H1 (cell line): ENCODE data around the gene RTCB. TPM values are rescaled to one million over a fixed set of nuclear protein-coding genes. Genes with fewer than 3 reads are reported as not detected.

ENCODE experiments used
- CTCF ChIA-PET: fragments of 300-600 bp; sonication (Branson Sonifier 250); formaldehyde crosslinking; loops from one replicate; lab custom pipeline; 2021; ENCODE audit not compliant: partially characterized antibody; lab: Charles Lee
- POLR2A ChIA-PET: fragments of 300-600 bp; sonication (Branson Sonifier 250); formaldehyde crosslinking; loops from one replicate; lab custom pipeline; 2021; ENCODE audit warnings: inconsistent platforms; ENCODE audit not compliant: partially characterized antibody; lab: Charles Lee
- DNase-seq, 2 experiments: peaks; one replicate each; pipeline versions ENCODE4 v3.0.0 to v3.0.0-alpha.2; 2010 to 2022; ENCODE audit warnings: low spot score in 2 of 2, low read depth in 1 of 2, mixed read lengths in 1 of 2
- FAIRE-seq: peaks from 2 replicates; lab custom pipeline; 2011; peaks lifted over from hg19 to GRCh38; lab: Jason Lieb, UNC
- H2AFZ ChIP-seq: 2 replicates; pipeline ENCODE4 v1.8.1; 2012; ENCODE audit warnings: low read length, inconsistent platforms
- H2AK5ac ChIP-seq: 2 replicates; pipeline ENCODE4 v1.6.1; 2013; ENCODE audit warnings: low read depth, low read length
- H2BK120ac ChIP-seq: replicated peaks from 2 replicates; pipeline ENCODE3; 2013; ENCODE audit warnings: low read depth, low read length, inconsistent platforms
- H2BK12ac ChIP-seq: 2 replicates; pipeline ENCODE4 v1.6.1; 2013; ENCODE audit warnings: low read depth, low read length
- H2BK15ac ChIP-seq: 2 replicates; pipeline ENCODE4 v1.6.1; 2013; ENCODE audit warnings: low read length
- H2BK20ac ChIP-seq: 2 replicates; pipeline ENCODE4 v1.6.1; 2013; ENCODE audit warnings: low read length
- H2BK5ac ChIP-seq: 2 replicates; pipeline ENCODE4 v1.6.1; 2013; ENCODE audit warnings: low read depth, low read length
- H3K14ac ChIP-seq: 2 replicates; pipeline ENCODE4 v1.6.1; 2013; ENCODE audit warnings: inconsistent platforms; ENCODE audit not compliant: insufficient read length
- H3K18ac ChIP-seq: 2 replicates; pipeline ENCODE4 v1.6.1; 2013; ENCODE audit warnings: low read length; ENCODE audit errors: extremely low read depth
- H3K23ac ChIP-seq: 2 replicates; pipeline ENCODE4 v1.6.1; 2013; ENCODE audit warnings: inconsistent platforms; ENCODE audit not compliant: insufficient read length
- H3K23me2 ChIP-seq: 2 replicates; pipeline ENCODE4 v1.6.1; 2013; ENCODE audit warnings: low read depth, low read length
- H3K27ac ChIP-seq: 2 replicates; pipeline ENCODE4 v1.6.1; 2011; ENCODE audit warnings: low read depth, low read length, inconsistent platforms
- H3K27me3 ChIP-seq, 4 experiments: replicated peaks in 1 of 4; 1 replicate in 1 of 4; 2 replicates in 3 of 4; pipeline versions ENCODE4 v1.6.1 to v1.8.1; 2011 to 2013; ENCODE audit warnings: low read length in 3 of 4, mild to moderate bottlenecking in 3 of 4, inconsistent platforms in 2 of 4, mixed read lengths in 2 of 4, moderate library complexity in 1 of 4; ENCODE audit not compliant: control insufficient read depth in 3 of 4, insufficient read depth in 3 of 4; ENCODE audit errors: extremely low read depth in 1 of 4
- H3K36me3 ChIP-seq, 4 experiments: 2 replicates each; pipeline versions ENCODE4 v1.6.1 to v1.8.1; 2011 to 2013; ENCODE audit warnings: mild to moderate bottlenecking in 4 of 4, low read length in 3 of 4, moderate library complexity in 2 of 4, control low read depth in 1 of 4, inconsistent platforms in 1 of 4; ENCODE audit not compliant: insufficient read depth in 4 of 4, control insufficient read depth in 2 of 4
- H3K4ac ChIP-seq: replicated peaks from 2 replicates; pipeline ENCODE3; 2013; ENCODE audit warnings: low read length, low read depth, mixed read lengths, inconsistent platforms; ENCODE audit not compliant: insufficient read length
- H3K4me1 ChIP-seq, 4 experiments: replicated peaks in 1 of 4; 1 replicate in 1 of 4; 2 replicates in 3 of 4; pipeline versions ENCODE4 v1.6.1 to v1.8.1; 2011 to 2013; ENCODE audit warnings: low read length in 3 of 4, inconsistent platforms in 2 of 4, mixed read lengths in 1 of 4; ENCODE audit not compliant: insufficient read depth in 4 of 4, control insufficient read depth in 3 of 4
- H3K4me2 ChIP-seq, 2 experiments: 2 replicates each; pipeline versions ENCODE4 v1.6.1 to v1.8.1; 2011 to 2013; ENCODE audit warnings: low read depth in 2 of 2, low read length in 2 of 2, control low read depth in 1 of 2, inconsistent platforms in 1 of 2, mild to moderate bottlenecking in 1 of 2; ENCODE audit not compliant: insufficient read depth in 1 of 2
- H3K4me3 ChIP-seq, 4 experiments: fragments of 200-600, 300-600 bp in 1 of 4; sonication (generic), shearing (Covaris generic), sonication (Bioruptor Twin) in 1 of 4; 2 replicates each; pipeline versions ENCODE4 v1.5.1 to v1.8.1; 2011 to 2016; ENCODE audit warnings: low read length in 4 of 4, low read depth in 3 of 4, control low read depth in 2 of 4, inconsistent platforms in 2 of 4, mild to moderate bottlenecking in 2 of 4, mixed read lengths in 1 of 4, moderate library complexity in 1 of 4; ENCODE audit not compliant: insufficient read depth in 2 of 4; ENCODE audit errors: extremely low read depth in 1 of 4
- H3K56ac ChIP-seq: replicated peaks from 2 replicates; pipeline ENCODE3; 2013; ENCODE audit warnings: low read depth, mild to moderate bottlenecking, mixed read lengths, low read length, inconsistent platforms; ENCODE audit not compliant: insufficient read length
- H3K79me1 ChIP-seq: 2 replicates; pipeline ENCODE4 v1.6.1; 2013; ENCODE audit warnings: low read depth, low read length, control low read depth
- H3K79me2 ChIP-seq, 2 experiments: 2 replicates each; pipeline versions ENCODE4 v1.6.1 to v1.8.1; 2012 to 2013; ENCODE audit warnings: low read length in 2 of 2, mild to moderate bottlenecking in 2 of 2, inconsistent platforms in 1 of 2; ENCODE audit not compliant: insufficient read depth in 2 of 2, control insufficient read depth in 1 of 2
- H3K9ac ChIP-seq, 4 experiments: replicated peaks in 1 of 4; 1 replicate in 1 of 4; 2 replicates in 3 of 4; pipeline versions ENCODE4 v1.6.1 to v1.8.1; 2011 to 2013; ENCODE audit warnings: low read depth in 3 of 4, low read length in 3 of 4, control low read depth in 2 of 4, mild to moderate bottlenecking in 2 of 4, moderate library complexity in 2 of 4, inconsistent platforms in 1 of 4; ENCODE audit errors: extremely low read depth in 1 of 4
- H3K9me3 ChIP-seq, 2 experiments: 2 replicates each; pipeline versions ENCODE4 v1.6.1 to v1.8.1; 2012 to 2013; ENCODE audit warnings: mild to moderate bottlenecking in 2 of 2, moderate library complexity in 2 of 2, control low read depth in 1 of 2, inconsistent platforms in 1 of 2, low read depth in 1 of 2, low read length in 1 of 2, mixed read lengths in 1 of 2; ENCODE audit not compliant: insufficient read depth in 2 of 2
- H4K20me1 ChIP-seq, 2 experiments: replicated peaks in 1 of 2; 2 replicates each; pipeline versions ENCODE3 to v1.8.1; 2011 to 2013; ENCODE audit warnings: inconsistent platforms in 2 of 2, low read length in 2 of 2, mild to moderate bottlenecking in 1 of 2; ENCODE audit not compliant: insufficient read depth in 2 of 2, control insufficient read depth in 1 of 2
- H4K5ac ChIP-seq: 2 replicates; pipeline ENCODE4 v1.6.1; 2013; ENCODE audit warnings: low read length, low read depth, mixed read lengths, inconsistent platforms; ENCODE audit not compliant: insufficient read length
- H4K8ac ChIP-seq: 2 replicates; pipeline ENCODE4 v1.8.0; 2013; ENCODE audit warnings: mild to moderate bottlenecking, moderate library complexity, low read length, inconsistent platforms; ENCODE audit not compliant: insufficient read depth; ENCODE audit errors: extremely low read depth
- H4K91ac ChIP-seq: replicated peaks from 2 replicates; pipeline ENCODE3; 2013; ENCODE audit warnings: low read length, mixed read lengths, inconsistent platforms; ENCODE audit not compliant: insufficient read length
- BACH1 ChIP-seq: IDR thresholded peaks from 2 replicates; pipeline ENCODE4 v1.6.1; 2012; ENCODE audit warnings: low read length, improper control_type of control experiment
- CHD1 ChIP-seq: IDR thresholded peaks from 2 replicates; pipeline ENCODE4 v1.6.1; 2012; ENCODE audit warnings: low read depth, low read length, improper control_type of control experiment
- NRF1 ChIP-seq: IDR thresholded peaks from 2 replicates; pipeline ENCODE4 v1.6.1; 2011; ENCODE audit warnings: mild to moderate bottlenecking, low read depth, low read length, improper control_type of control experiment
- SIX5 ChIP-seq: IDR thresholded peaks from 2 replicates; pipeline ENCODE4 v1.6.1; 2011; ENCODE audit warnings: mild to moderate bottlenecking, low read depth, low read length
- WGBS, 2 experiments: shearing (Covaris generic) in 1 of 2; methylation state at CpG; one replicate each; pipeline versions ENCODE4 v1.1.6 to v1.1.7; 2013 to 2015; ENCODE audit warnings: low lambda C conversion rate in 2 of 2, mixed read lengths in 2 of 2, inconsistent platforms in 1 of 2, low coverage in 1 of 2, missing lambda C conversion rate in 1 of 2; ENCODE audit not compliant: insufficient replicate concordance in 2 of 2, insufficient coverage in 1 of 2, insufficient read length in 1 of 2; ENCODE audit errors: extremely low coverage in 1 of 2, missing lambda C conversion rate in 1 of 2; 5-methylcytosine and 5-hydroxymethylcytosine counted together
- polyA plus RNA-seq, 7 experiments: library from polyadenylated mRNA; depleted of rRNA in 3 of 7; stranded (reverse) in 5 of 7; unstranded in 2 of 7; fragments of >200 nt in 5 of 7; fragments of 200-250 nt in 2 of 7; gene quantifications; 1 replicate in 5 of 7; 2 replicates in 1 of 7; 4 replicates in 1 of 7; pipeline versions ENCODE4 v1.2.1 to v1.2.3, GENCODE V29; 2011 to 2013; ENCODE audit warnings: missing spikeins in 2 of 7, mixed read lengths in 2 of 7
- total RNA-seq: library from RNA; stranded (reverse); fragmentation: NEBNext Ultra II Directional; extraction: Animal tissue kit (Norgen Biotek cat#: 25700); gene quantifications from 2 replicates; pipeline ENCODE4 v1.2.1, GENCODE V29; 2021

RTCB gene
- total and polyA plus RNA-seq, 2 of the 8 experiments (the other 6 are each of a cell fraction or from before 2014, with no cell fraction given) = 104 to 114 TPM

DNA sequence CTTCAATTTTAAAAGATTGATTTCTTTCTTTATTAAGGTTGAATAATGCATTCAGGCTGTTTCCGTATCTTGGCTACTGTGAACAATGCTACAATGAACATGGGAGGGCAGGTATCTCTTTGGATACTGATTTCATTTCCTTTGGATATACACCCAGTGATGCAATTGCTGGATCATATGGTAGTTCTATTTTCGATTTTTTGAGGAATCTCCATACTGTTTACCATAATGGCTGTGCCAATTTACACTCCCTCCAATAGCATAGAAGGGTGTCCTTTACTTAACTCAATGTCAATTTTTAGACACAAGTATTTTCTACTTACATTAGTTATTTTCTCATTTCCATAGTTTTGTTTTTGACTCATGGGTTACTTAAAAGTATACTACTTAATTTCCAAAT lies 8.0 kb downstream of the RTCB start:
- no peak overlapping the region for H2BK20ac ChIP-seq
- no peak overlapping the region for H3K27ac ChIP-seq
- no peak overlapping the region for H2AK5ac ChIP-seq
- no peak overlapping the region for H2BK12ac ChIP-seq
- no peaks in the 10 kb centered on the region for H3K9me3 ChIP-seq
- no peak overlapping the region for H3K9ac ChIP-seq
- H3K4ac ChIP-seq = no peak overlapping the region
- H3K79me1 ChIP-seq = no peaks in the 10 kb centered on the region; the same call in 1 of the 2 replicates
- H3K18ac ChIP-seq = no peak overlapping the region
- no peaks in the 10 kb centered on the region for H3K27me3 ChIP-seq
- ChIA-PET CTCF (interaction anchor here (0.6 kb wide), 1 partner anchor 67 kb away, joined by 3 read pairs; no protein-coding TSS in a partner anchor), POLR2A (no interaction called here)
- H3K79me2 ChIP-seq = no peaks in the 10 kb centered on the region; a peak in 1 of 4 replicates
- H3K56ac ChIP-seq = no peak overlapping the region
- no peak overlapping the region for H3K23ac ChIP-seq
- H2AFZ ChIP-seq = no peak overlapping the region
- no peak for DNase-seq
- H4K5ac ChIP-seq = no peak overlapping the region
- no peak overlapping the region for H3K14ac ChIP-seq
- 89% methylated on average over 2 of the region's 2 CpGs; no CpG with 5 or more reads in 1 of the 2 experiments for WGBS, 2 experiments
- no peak overlapping the region for H4K8ac ChIP-seq
- H3K4me3 ChIP-seq = no peak overlapping the region
- TF ChIP-seq SIX5 = no peak
- no peak for TF ChIP-seq BACH1
- no peak for TF ChIP-seq CHD1
- no peak for TF ChIP-seq NRF1
- H3K4me1 ChIP-seq = no peaks in the 10 kb centered on the region
- H4K91ac ChIP-seq = no peak overlapping the region
- no peak for FAIRE-seq
- H4K20me1 ChIP-seq = peaks cover 0 to 2% of the 10 kb centered on the region in 2 experiments
- peaks cover 10 to 67% (median 54%) of the 10 kb centered on the region in 4 experiments for H3K36me3 ChIP-seq
- H3K4me2 ChIP-seq = no peak overlapping the region
- no peak overlapping the region for H2BK5ac ChIP-seq
- H2BK15ac ChIP-seq = no peak overlapping the region
- H2BK120ac ChIP-seq = no peak overlapping the region
- H3K23me2 ChIP-seq = no peaks in the 10 kb centered on the region
